ENCODE results near the gene BCL2L12.
A peak's percentile ranks its signal among the peaks of the same experiment; 100 is the strongest.
"Not testable (repeated sequence)": the region's sequence is repeated elsewhere in the genome, so short reads cannot be mapped to it uniquely, and the experiment has no call there.

Gene BCL2L12

GRCh38 chr19:49665351-49666119 is at the start of gene BCL2L12, which contains the start of gene IRF3:
Gene BCL2L12 (plus strand): TSS chr19:49665933. CDS start chr19:49666693, 760 bp downstream.
Gene IRF3 (minus strand): TSS chr19:49665857. CDS start chr19:49664838, 1,019 bp downstream.
- DNase-seq (ENCODE audit: low spot score): peak; percentile 95

GRCh38 chr19:49616532-49616931 is 49.2 kb upstream of the BCL2L12 start:
- DNase-seq (ENCODE audit: low spot score): no peak

- no peak for DNase-seq (ENCODE audit: low spot score)
Measured at GRCh38 chr19:49616945-49617344, 48.8 kb upstream of the BCL2L12 start.

- not testable (repeated sequence) for DNase-seq (ENCODE audit: low spot score)
Measured at GRCh38 chr19:49617860-49618259, 47.9 kb upstream of the BCL2L12 start.

GRCh38 chr19:49624967-49625910 is 40.5 kb upstream of the BCL2L12 start:
- DNase-seq (ENCODE audit: low spot score): no peak

GRCh38 chr19:49626226-49626625 is 39.5 kb upstream of the BCL2L12 start:
- no peak for DNase-seq (ENCODE audit: low spot score)

GRCh38 chr19:49629659-49630058 is 36.1 kb upstream of the BCL2L12 start:
- no peak for DNase-seq (ENCODE audit: low spot score)

- DNase-seq (ENCODE audit: low spot score): peak; percentile 24
Measured at GRCh38 chr19:49631014-49631588, 34.6 kb upstream of the BCL2L12 start.

- DNase-seq (ENCODE audit: low spot score): no peak
Measured at GRCh38 chr19:49631610-49632192, 34.0 kb upstream of the BCL2L12 start.

- DNase-seq (ENCODE audit: low spot score): no peak
Measured at GRCh38 chr19:49632576-49632975, 33.2 kb upstream of the BCL2L12 start.

GRCh38 chr19:49633273-49633672 is 32.5 kb upstream of the BCL2L12 start:
- DNase-seq (ENCODE audit: low spot score): not testable (repeated sequence)

GRCh38 chr19:49635530-49636232 is 30.1 kb upstream of the BCL2L12 start:
- no peak for DNase-seq (ENCODE audit: low spot score)

GRCh38 chr19:49636233-49636932 is 29.4 kb upstream of the BCL2L12 start:
- DNase-seq (ENCODE audit: low spot score): no peak

GRCh38 chr19:49637821-49638738 is 27.7 kb upstream of the BCL2L12 start:
- peak; percentile 54 for DNase-seq (ENCODE audit: low spot score)

- DNase-seq (ENCODE audit: low spot score): peak; percentile 27
Measured at GRCh38 chr19:49639401-49640112, 26.2 kb upstream of the BCL2L12 start.

GRCh38 chr19:49640113-49640898 is 25.4 kb upstream of the BCL2L12 start, which contains the start of gene RRAS:
Gene RRAS (minus strand): TSS chr19:49640143. CDS start chr19:49640098, 45 bp downstream.
- peak; percentile 99 for DNase-seq (ENCODE audit: low spot score)

GRCh38 chr19:49641688-49642491 is 23.8 kb upstream of the BCL2L12 start, which contains the start of gene SCAF1:
Gene SCAF1 (plus strand): TSS chr19:49642209. CDS start chr19:49645027, 2,818 bp downstream.
- DNase-seq (ENCODE audit: low spot score): peak; percentile 99

Measured in cerebellar cortex (tissue), 1 donor.